Measurements from ENCODE around the gene NCOA3. TPM values are rescaled to one million over a fixed set of nuclear protein-coding genes. Genes with fewer than 3 reads are reported as not detected.

NCOA3 gene
- total RNA-seq, 1 experiment from 2014 or later = 25.9 TPM

- no peak for TF ChIP-seq REST (IDR thresholded peaks at IDR 0.05; ENCODE audit: low read depth)
- TF ChIP-seq MAX (IDR thresholded peaks at IDR 0.05) = no peak
- no peak for TF ChIP-seq ELF1 (IDR thresholded peaks at IDR 0.05; ENCODE audit: borderline replicate concordance, low read depth)
- no peak for TF ChIP-seq EZH2 (IDR thresholded peaks at IDR 0.05)
- no peak for TF ChIP-seq CTCF (IDR thresholded peaks at IDR 0.05 in 2 of 3, conservative IDR thresholded peaks at IDR 0.05 in 1 of 3; ENCODE audit: borderline replicate concordance in 1 of 3, insufficient read depth in 1 of 3, low read depth in 2 of 3, low read length in 2 of 3)
- no peak for TF ChIP-seq EZH2phosphoT487 (IDR thresholded peaks at IDR 0.05; ENCODE audit: borderline replicate concordance)
These were observed 162.4 kb downstream of the NCOA3 start (continued) for GRCh38 chr20:47664068-47664437.

GRCh38 chr20:47664744-47665143 lies 163.1 kb downstream of the NCOA3 start:
- Histone ChIP-seq H3K9ac (ENCODE audit: low read length) (no peak overlapping the region), H2AFZ (ENCODE audit: low read depth, low read length, poor library complexity, severe bottlenecking) (no peak overlapping the region), H3K79me2 (ENCODE audit: insufficient read depth, low read length) (no peaks in the 10 kb centered on the region), H3K4me1 (ENCODE audit: control insufficient read depth in 1 of 2, insufficient read depth in 2 of 2, low read length in 2 of 2) (peaks cover 0 to 2% of the 10 kb centered on the region in 2 experiments; a peak in 1 of 4 replicates), H4K20me1 (ENCODE audit: insufficient read depth) (no peaks in the 10 kb centered on the region), H3K27me3 (ENCODE audit: insufficient read depth, low read length) (no peaks in the 10 kb centered on the region), H3K27ac (ENCODE audit: low read depth, low read length) (no peak overlapping the region), H3K9me3 (ENCODE audit: control insufficient read depth in 1 of 2, insufficient read depth in 1 of 2, low read depth in 1 of 2, low read length in 2 of 2) (no peaks in the 10 kb centered on the region), H3K4me3 (replicated peaks in 1 of 2; ENCODE audit: low read depth in 1 of 2, low read length in 2 of 2) (no peak overlapping the region), H3K9me2 (ENCODE audit: insufficient read depth) (no peaks in the 10 kb centered on the region), H3K36me3 (ENCODE audit: control insufficient read depth in 1 of 2, insufficient read depth in 2 of 2, low read length in 2 of 2) (no peaks in the 10 kb centered on the region), H3K4me2 (ENCODE audit: low read length) (no peak overlapping the region)
- DNase-seq (ENCODE audit: low read depth, low spot score) = no peak
- ATAC-seq = no peak
- ChIA-PET POLR2A (no interaction called here), CTCF (interaction anchor here (0.9 to 1.8 kb wide), 4 partner anchors 47 to 956 kb away, joined by 3 to 11 read pairs (median 6); no protein-coding TSS in a partner anchor), RAD21 (ENCODE audit: low non-redundant PET in 1 of 2, low total read pairs in 2 of 2, uncharacterized antibody in 2 of 2, unreplicated experiment in 2 of 2) (no interaction called here)
- BruUV-seq (replicated peaks) = no TSS peak
- intact Hi-C loops (cut with micrococcal nuclease) = loop anchor here (10.0 kb wide), 1 partner anchor 630 kb away; no protein-coding TSS in a partner anchor
- TF ChIP-seq POLR2AphosphoS5 (IDR thresholded peaks at IDR 0.05; ENCODE audit: low read depth, low read length) (no peak), SRF (IDR thresholded peaks at IDR 0.05; ENCODE audit: low read depth) (no peak), YY1 (IDR thresholded peaks at IDR 0.05; ENCODE audit: extremely low read depth, insufficient replicate concordance, low read depth, low read length) (no peak), ATF3 (IDR thresholded peaks at IDR 0.05) (no peak), ZFX (IDR thresholded peaks at IDR 0.05) (no peak), ELF1 (IDR thresholded peaks at IDR 0.05; ENCODE audit: borderline replicate concordance, low read depth) (no peak), EZH2phosphoT487 (IDR thresholded peaks at IDR 0.05; ENCODE audit: borderline replicate concordance) (no peak), CTCF (IDR thresholded peaks at IDR 0.05 in 2 of 3, conservative IDR thresholded peaks at IDR 0.05 in 1 of 3; ENCODE audit: borderline replicate concordance in 1 of 3, insufficient read depth in 1 of 3, low read depth in 2 of 3, low read length in 2 of 3) (no peak), TCF7L2 (IDR thresholded peaks at IDR 0.05; ENCODE audit: borderline replicate concordance, extremely low read depth, insufficient read depth, insufficient read length) (no peak)

Measured in HCT116 (cell line).